NCI-H748 (cell line): Measurements from ENCODE around the gene ZNF593OS.

Experiments used
- DNase-seq: peaks from one replicate; lab custom pipeline; 2025; ENCODE audit not compliant: unreplicated experiment; lab: John Stamatoyannopoulos, UW

The ZNF593OS gene

DNA sequence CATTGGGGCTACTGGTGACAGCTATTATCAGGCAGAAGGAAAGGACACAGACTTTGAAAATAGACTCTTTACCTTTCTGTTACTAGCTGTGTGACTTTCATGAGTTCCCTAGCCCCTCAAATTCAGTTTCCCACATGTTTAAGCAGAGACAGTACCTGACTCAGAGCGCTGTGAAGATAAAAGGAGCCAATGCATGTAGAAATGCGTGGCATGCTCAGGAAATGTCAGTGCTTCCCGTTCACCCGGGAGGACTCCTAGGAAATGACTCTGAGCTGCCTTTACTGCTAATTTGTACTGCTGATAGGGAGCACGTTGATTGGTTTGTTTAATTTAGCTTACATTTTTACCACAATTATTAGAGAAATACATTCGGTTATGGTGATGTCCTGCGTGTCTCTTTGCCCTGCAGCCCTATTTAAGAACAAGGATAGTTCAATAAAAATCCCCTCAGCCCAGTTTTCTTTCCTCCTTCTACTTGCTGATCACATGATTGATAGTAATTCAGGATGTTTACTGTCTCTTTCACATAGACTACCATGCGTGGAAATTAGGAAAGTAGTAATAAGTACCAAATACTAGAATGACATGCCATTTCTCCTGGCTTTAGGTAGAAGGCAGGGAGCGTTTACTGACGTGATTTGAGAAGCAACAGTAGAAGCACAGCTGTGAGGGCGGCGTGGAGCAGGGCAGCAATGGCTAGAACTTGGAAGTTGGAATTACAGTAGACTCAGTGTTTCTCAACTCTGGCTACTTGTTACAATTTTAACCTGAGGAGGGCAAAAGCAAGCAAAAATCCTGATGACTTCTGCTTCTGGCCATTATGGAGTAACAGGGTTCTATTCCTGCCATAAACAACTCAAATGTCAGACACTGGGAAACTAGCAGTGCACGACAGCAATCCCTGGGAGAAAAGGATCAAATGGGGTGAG, 44.1 kb downstream of the ZNF593OS start:
- DNase-seq, result no peak

DNA sequence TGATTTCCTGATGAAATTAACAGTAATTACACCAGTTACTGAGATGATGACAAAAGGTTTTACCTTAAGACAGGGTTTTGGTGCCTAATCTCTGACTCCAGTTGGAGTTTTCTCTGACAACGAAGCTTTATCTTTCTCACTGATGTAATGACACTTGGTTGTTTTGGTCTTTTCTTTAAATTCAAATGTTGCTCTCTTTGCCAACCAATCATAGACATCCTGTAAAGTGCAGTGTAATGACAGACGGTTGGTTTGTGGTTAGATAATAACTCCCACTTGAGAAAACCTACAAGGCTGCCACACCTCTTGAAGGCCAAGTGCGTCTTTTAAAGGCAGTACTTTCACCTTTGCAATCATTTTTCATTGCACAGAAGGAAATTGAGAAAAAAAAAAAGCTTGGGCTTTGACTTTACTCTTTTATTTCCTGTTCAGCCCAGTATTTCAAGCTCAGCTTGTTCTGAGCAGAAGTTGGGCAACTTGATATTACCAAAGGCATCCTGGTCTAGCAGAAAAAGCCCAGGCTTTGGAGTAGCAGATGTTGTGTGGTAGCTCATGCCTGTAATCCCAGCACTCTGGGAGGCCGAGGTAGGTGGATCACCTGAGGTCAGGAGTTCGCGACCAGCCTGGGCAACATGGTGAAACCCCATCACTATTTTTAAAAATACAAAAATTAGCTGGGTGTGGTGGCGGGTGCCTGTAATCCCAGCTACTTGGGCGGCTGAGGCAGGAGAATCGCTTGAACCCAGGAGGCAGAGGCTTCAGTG, 45.1 kb downstream of the ZNF593OS start:
- peak; percentile 70 for DNase-seq

DNA sequence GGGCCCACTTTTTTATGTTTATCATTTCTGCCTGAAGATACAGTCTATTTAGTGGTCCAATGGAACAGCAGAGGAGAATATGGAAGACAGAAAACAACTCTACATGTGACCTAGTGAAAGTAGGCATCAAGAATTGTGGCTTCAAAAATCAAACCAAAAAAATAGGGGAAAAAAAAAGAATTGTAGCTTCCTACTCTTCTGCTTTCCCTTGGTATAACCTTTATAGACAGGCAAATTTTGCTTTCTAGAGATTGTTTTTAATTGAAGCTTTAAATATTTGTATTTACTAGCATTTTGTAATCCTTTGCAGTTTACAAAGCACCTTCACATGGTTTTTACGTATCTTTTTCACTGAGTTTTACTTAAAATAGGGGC, 45.7 kb downstream of the ZNF593OS start:
- no peak for DNase-seq

- DNase-seq, result no peak
Measured at GRCh38 chr1:26125382-26125781, 46.2 kb downstream of the ZNF593OS start.

DNA sequence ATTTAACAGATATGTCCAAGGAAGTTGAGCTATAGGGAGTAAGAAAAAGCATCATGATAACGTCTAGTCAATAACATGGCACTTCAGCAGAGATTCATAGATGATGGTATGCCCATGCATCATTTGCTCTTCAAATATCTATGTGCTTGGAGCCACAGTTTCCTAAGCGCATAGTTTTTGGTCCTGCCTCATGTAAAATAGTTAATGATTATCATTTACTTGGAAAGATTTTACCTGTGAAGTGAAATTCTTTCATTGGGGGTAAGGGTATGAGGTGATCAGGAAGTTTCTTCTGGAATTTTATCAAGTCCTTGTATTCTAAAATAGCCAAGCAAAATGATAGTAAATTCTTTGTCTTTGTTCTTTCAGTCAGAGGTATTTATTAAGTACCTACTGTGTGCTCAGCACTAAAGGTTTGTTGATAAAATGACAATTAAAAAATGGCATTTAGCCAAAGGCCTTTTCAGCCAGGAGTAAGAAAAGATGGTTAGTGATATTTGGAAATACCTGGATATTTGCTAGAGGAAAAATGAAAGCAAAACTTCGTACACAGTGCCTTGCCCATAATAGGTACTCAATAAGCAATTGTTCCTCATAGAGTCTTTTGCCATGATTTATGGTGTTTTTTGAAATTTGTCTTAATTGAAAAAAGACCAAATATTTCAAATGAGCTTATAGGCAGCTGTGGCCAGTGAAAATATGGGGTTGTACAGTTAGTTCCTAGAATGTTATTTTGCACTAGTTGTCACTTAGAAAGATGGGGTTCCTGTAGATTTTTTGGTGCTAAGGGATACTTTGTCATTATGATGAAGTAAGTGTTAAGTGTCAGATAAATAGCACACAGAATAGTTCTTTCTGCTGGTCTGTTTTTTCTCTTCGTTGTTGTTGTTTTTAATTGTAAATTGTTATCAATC, 47.0 kb downstream of the ZNF593OS start:
- no peak for DNase-seq

DNA sequence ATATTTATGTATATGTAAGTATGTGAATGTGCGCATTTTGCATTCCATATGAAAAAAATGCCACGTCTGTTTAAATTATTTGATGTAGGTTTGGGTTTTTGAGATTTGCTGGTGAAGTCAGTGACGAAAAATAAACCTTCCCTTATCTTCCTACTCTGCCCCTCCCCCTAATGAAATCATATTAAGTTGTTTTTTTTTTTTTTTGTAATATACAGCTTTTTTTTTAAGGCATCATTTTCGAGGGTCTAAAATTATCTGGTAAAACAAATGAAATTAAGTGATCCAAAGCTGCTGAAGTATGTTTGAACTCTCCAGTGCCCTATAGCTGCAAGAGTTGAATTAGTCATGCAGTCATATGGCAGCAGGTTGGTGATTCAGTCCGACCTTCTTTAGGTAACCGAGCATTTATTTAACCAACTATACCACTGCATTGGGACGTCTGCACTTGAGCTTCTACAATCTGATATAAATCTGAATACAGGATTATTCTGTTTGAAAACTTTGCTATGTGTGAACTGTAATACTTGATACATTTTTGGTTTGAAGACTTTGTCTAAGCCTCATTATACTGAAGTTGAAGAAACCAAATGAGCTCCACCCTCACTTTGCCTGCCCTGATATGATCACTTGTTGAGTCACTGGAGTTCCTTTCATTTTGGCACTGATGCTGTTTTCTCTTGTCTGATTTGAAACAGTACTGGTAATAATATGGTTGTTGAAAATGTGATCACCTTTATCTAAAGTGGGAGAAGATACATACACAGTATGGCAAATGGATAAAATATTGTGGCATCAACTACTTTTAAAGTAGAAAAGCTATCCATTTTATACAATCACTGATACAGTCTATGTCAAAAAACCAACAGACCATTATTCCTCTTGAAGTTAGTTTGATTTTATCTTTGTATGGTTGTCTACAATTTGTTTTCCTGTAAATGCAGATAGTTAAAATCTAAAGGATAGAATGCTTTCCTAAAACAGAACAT, 48.4 kb downstream of the ZNF593OS start:
- DNase-seq, result no peak

- no peak for DNase-seq
Measured at GRCh38 chr1:26121854-26122773, 49.5 kb downstream of the ZNF593OS start.

- DNase-seq, result no peak
Measured at GRCh38 chr1:26119892-26120608, 51.6 kb downstream of the ZNF593OS start.
